Endothelial cell of umbilical vein (primary cell): ENCODE measurements around the gene BCL2L2. TPM values are rescaled to one million over a fixed set of nuclear protein-coding genes. Genes with fewer than 3 reads are reported as not detected.

Experiments used
- BruUV-seq: library from RNA; stranded (reverse); fragments of 400-500 nt; replicated peaks from 2 replicates; lab custom pipeline; 2021; lab: Mats Ljungman, UMichigan
- CTCF ChIA-PET: fragments of 300-600, 350-600 bp; sonication (Branson Sonifier 250); formaldehyde crosslinking; loops from one replicate; lab custom pipeline; 2021; ENCODE audit warnings: antibody characterized with exemption, inconsistent platforms; lab: Charles Lee
- POLR2A ChIA-PET: fragments of 300-600, 350-600 bp; sonication (Branson Sonifier 250); formaldehyde crosslinking; loops from one replicate; lab custom pipeline; 2021; ENCODE audit warnings: antibody characterized with exemption, inconsistent platforms; lab: Charles Lee
- DNase-seq: peaks from one replicate; pipeline ENCODE4 v3.0.0-alpha.2; 2011; ENCODE audit warnings: low read depth, low spot score
- FAIRE-seq: peaks from 2 replicates; lab custom pipeline; 2011; peaks lifted over from hg19 to GRCh38; lab: Jason Lieb, UNC
- H2AFZ ChIP-seq: 2 replicates; pipeline ENCODE4 v1.6.0; 2012; ENCODE audit warnings: low read depth, low read length, control low read depth, inconsistent platforms
- H3K27ac ChIP-seq: 2 replicates; pipeline ENCODE4 v1.5.1; 2011; ENCODE audit warnings: low read depth, mild to moderate bottlenecking, control low read depth, low read length, moderate library complexity; ENCODE audit not compliant: insufficient read depth
- H3K27me3 ChIP-seq, 2 experiments: 2 replicates each; pipeline versions ENCODE4 v1.6.0 to v1.6.1; 2011; ENCODE audit warnings: low read length in 2 of 2, mixed read lengths in 1 of 2; ENCODE audit not compliant: control insufficient read depth in 2 of 2, insufficient read depth in 2 of 2
- H3K36me3 ChIP-seq, 2 experiments: 2 replicates in 1 of 2; 3 replicates in 1 of 2; pipeline ENCODE4 v1.5.1; 2011; ENCODE audit warnings: low read length in 2 of 2, mild to moderate bottlenecking in 1 of 2, moderate library complexity in 1 of 2; ENCODE audit not compliant: control insufficient read depth in 2 of 2, insufficient read depth in 2 of 2; ENCODE audit errors: extremely low read depth in 1 of 2
- H3K4me1 ChIP-seq: 3 replicates; pipeline ENCODE4 v1.5.1; 2011; ENCODE audit warnings: mild to moderate bottlenecking, low read length; ENCODE audit not compliant: control insufficient read depth, insufficient read depth; ENCODE audit errors: extremely low read depth
- H3K4me2 ChIP-seq: 2 replicates; pipeline ENCODE4 v1.6.1; 2011; ENCODE audit warnings: low read length, control low read depth, mixed read lengths; ENCODE audit not compliant: insufficient read depth
- H3K4me3 ChIP-seq, 3 experiments: fragments of 200-600 bp in 1 of 3; sonication (generic), shearing (Covaris generic) in 1 of 3; replicated peaks in 1 of 3; 2 replicates each; pipeline ENCODE4 v1.5.1; 2011 to 2016; ENCODE audit warnings: control low read depth in 3 of 3, low read length in 3 of 3, mild to moderate bottlenecking in 2 of 3, inconsistent platforms in 1 of 3, low read depth in 1 of 3, moderate library complexity in 1 of 3; ENCODE audit not compliant: insufficient read depth in 1 of 3
- H3K79me2 ChIP-seq: 2 replicates; pipeline ENCODE4 v1.6.0; 2012; ENCODE audit warnings: low read length, inconsistent platforms; ENCODE audit not compliant: control insufficient read depth, insufficient read depth
- H3K9ac ChIP-seq: replicated peaks from 2 replicates; pipeline ENCODE3; 2011; ENCODE audit warnings: low read length, control low read depth; ENCODE audit not compliant: insufficient read depth; ENCODE audit errors: extremely low read depth
- H3K9me1 ChIP-seq: replicated peaks from 3 replicates; pipeline ENCODE4 v1.6.0; 2011; ENCODE audit warnings: mild to moderate bottlenecking, low read length; ENCODE audit not compliant: control insufficient read depth, insufficient read depth; ENCODE audit errors: extremely low read depth
- H3K9me3 ChIP-seq: replicated peaks from 2 replicates; pipeline ENCODE4 v1.5.1; 2012; ENCODE audit warnings: low read length, inconsistent platforms; ENCODE audit not compliant: control insufficient read depth, insufficient read depth
- H4K20me1 ChIP-seq: replicated peaks from 2 replicates; pipeline ENCODE3; 2011; ENCODE audit warnings: mild to moderate bottlenecking, low read length; ENCODE audit not compliant: control insufficient read depth, insufficient read depth; ENCODE audit errors: extremely low read depth
- CTCF ChIP-seq, 2 donors: IDR thresholded peaks; 1 replicate in 1 of 2; 2 replicates in 1 of 2; pipeline ENCODE4 v1.5.1; 2011; ENCODE audit warnings: low read length in 2 of 2, mild to moderate bottlenecking in 2 of 2, moderate library complexity in 2 of 2, control low read depth in 1 of 2, inconsistent platforms in 1 of 2, low read depth in 1 of 2; ENCODE audit not compliant: insufficient read depth in 1 of 2; ENCODE audit errors: extremely low read depth in 1 of 2
- EZH2 ChIP-seq: IDR thresholded peaks from 2 replicates; pipeline ENCODE4 v1.6.1; 2012; ENCODE audit warnings: borderline replicate concordance, low read depth, mild to moderate bottlenecking, moderate library complexity, low read length, inconsistent platforms; ENCODE audit not compliant: severe bottlenecking
- FOS ChIP-seq: IDR thresholded peaks from 2 replicates; pipeline ENCODE4 v1.6.1; 2011; ENCODE audit warnings: mild to moderate bottlenecking, low read length, moderate library complexity, borderline replicate concordance; ENCODE audit not compliant: insufficient read depth
- GATA2 ChIP-seq: IDR thresholded peaks from 2 replicates; pipeline ENCODE4 v1.7.0; 2011; ENCODE audit warnings: low read depth, mild to moderate bottlenecking, moderate library complexity, mixed read lengths, low read length; ENCODE audit not compliant: insufficient read length, insufficient read depth
- JUN ChIP-seq: IDR thresholded peaks from 2 replicates; pipeline ENCODE4 v1.6.1; 2011; ENCODE audit warnings: borderline replicate concordance, low read depth; ENCODE audit not compliant: insufficient read length, insufficient read depth
- MAX ChIP-seq: IDR thresholded peaks from 2 replicates; pipeline ENCODE4 v1.6.1; 2011; ENCODE audit not compliant: insufficient read depth, insufficient read length
- MYC ChIP-seq: IDR thresholded peaks from one replicate; pipeline ENCODE4 v1.6.1; 2011; ENCODE audit warnings: mild to moderate bottlenecking, low read depth, low read length
- POLR2A ChIP-seq: IDR thresholded peaks from 2 replicates; pipeline ENCODE4 v1.6.1; 2012; ENCODE audit warnings: low read depth, mild to moderate bottlenecking, control low read depth, low read length
- POLR2AphosphoS5 ChIP-seq: IDR thresholded peaks from 2 replicates; pipeline ENCODE4 v1.6.1; 2012; ENCODE audit warnings: low read depth, mild to moderate bottlenecking, control low read depth, low read length, moderate library complexity; ENCODE audit not compliant: insufficient read depth
- dilution Hi-C: fragments of 300-500 bp; cut with MboI; formaldehyde crosslinking; loops from one replicate; pipeline ENCODE4 v1.15.0; 2019; ENCODE audit warnings: low sequenced_read_pairs; ENCODE audit not compliant: extremely low pct_ligation_motif_present
- intact Hi-C: fragments of 100-400 bp; cut with micrococcal nuclease; formaldehyde crosslinking; loops from one replicate; pipeline ENCODE4 v1.10.0; 2022
- polyA plus RNA-seq, 4 experiments: library from polyadenylated mRNA; depleted of rRNA in 3 of 4; stranded (reverse) in 3 of 4; unstranded in 1 of 4; fragments of >200 nt; gene quantifications; 2 replicates each; pipeline versions ENCODE4 v1.2.1 to v1.2.3, GENCODE V29; 2011 to 2012; ENCODE audit warnings: missing spikeins in 1 of 4
- total RNA-seq: library from RNA; stranded (reverse); gene quantifications from 2 replicates; pipeline ENCODE4 v1.2.3, GENCODE V29; 2021

Gene BCL2L2
- total and polyA plus RNA-seq, 2 donors (not counting 3 experiments of a cell fraction or from before 2014, with no cell fraction given) = 19.9 to 24.3 TPM

GRCh38 chr14:23322568-23323517 is 16.2 kb downstream of the BCL2L2 start:
- Histone ChIP-seq H3K9me1 (no peaks in the 10 kb centered on the region), H3K4me1 (peaks cover 16% of the 10 kb centered on the region), H3K9me3 (no peaks in the 10 kb centered on the region), H3K4me2 (peak overlapping the region; percentile 64), H3K9ac (peak overlapping the region; percentile 96), H3K4me3 (peak overlapping the region; percentile 90 to 97 (median 95)), H3K27ac (peak overlapping the region; percentile 77), H3K36me3 (peaks cover 12 to 15% of the 10 kb centered on the region in 2 experiments), H3K27me3 (no peaks in the 10 kb centered on the region), H2AFZ (no peak overlapping the region), H3K79me2 (peaks cover 25% of the 10 kb centered on the region), H4K20me1 (no peaks in the 10 kb centered on the region)
- POLR2A ChIA-PET = interaction anchor here (2.0 kb wide), 1 partner anchor 21 kb away, joined by 13 read pairs; no protein-coding TSS in a partner anchor
- no peak for FAIRE-seq
- no peak for TF ChIP-seq GATA2
- TF ChIP-seq FOS = no peak
- no peak for TF ChIP-seq MYC
- TF ChIP-seq POLR2A = no peak
- TF ChIP-seq JUN = no peak
- no peak for TF ChIP-seq CTCF (IDR thresholded peaks at IDR 0.05; ENCODE audit: extremely low read depth in 1 of 2, insufficient read depth in 1 of 2, low read depth in 1 of 2, low read length in 2 of 2)
- TF ChIP-seq EZH2 = no peak
- TF ChIP-seq POLR2AphosphoS5 = no peak
- TF ChIP-seq MAX = no peak
- CTCF ChIA-PET = interaction anchor here (2.6 to 5.0 kb wide), 5 partner anchors 16 to 203 kb away, joined by 15 to 48 read pairs (median 20); partner anchors contain the start of genes BCL2L2 and PPP1R3E
- intact Hi-C loops (no loop called here), dilution Hi-C loops (no loop called here)
- DNase-seq = no peak
- BruUV-seq = TSS peak; percentile 23
